Measurements from ENCODE around the gene ATE1. TPM values are rescaled to one million over a fixed set of nuclear protein-coding genes. Genes with fewer than 3 reads are reported as not detected.

Gene ATE1
- total and polyA plus RNA-seq, 2 donors (not counting 3 experiments of a cell fraction or from before 2014, with no cell fraction given) = 8.7 to 27.1 TPM

- TF ChIP-seq POLR2A (IDR thresholded peaks at IDR 0.05; ENCODE audit: low read depth, low read length) = peak; percentile 46
- peak; percentile 70 for TF ChIP-seq FOS (IDR thresholded peaks at IDR 0.05; ENCODE audit: borderline replicate concordance, insufficient read depth, low read length)
- TF ChIP-seq MAX (IDR thresholded peaks at IDR 0.05; ENCODE audit: insufficient read depth, insufficient read length) = no peak
- TF ChIP-seq GATA2 (IDR thresholded peaks at IDR 0.05; ENCODE audit: insufficient read depth, insufficient read length, low read depth, low read length) = peak; percentile 86
- peak; percentile 29 for TF ChIP-seq JUN (IDR thresholded peaks at IDR 0.05; ENCODE audit: borderline replicate concordance, insufficient read depth, insufficient read length, low read depth)
- no peak for TF ChIP-seq MYC (IDR thresholded peaks at IDR 0.05; ENCODE audit: low read depth, low read length)
- TF ChIP-seq POLR2AphosphoS5 (IDR thresholded peaks at IDR 0.05; ENCODE audit: insufficient read depth, low read depth, low read length) = peak; percentile 66
- TF ChIP-seq EZH2 (IDR thresholded peaks at IDR 0.05; ENCODE audit: borderline replicate concordance, low read depth, low read length, severe bottlenecking) = no peak
- no peak for TF ChIP-seq CTCF (IDR thresholded peaks at IDR 0.05; ENCODE audit: extremely low read depth in 1 of 2, insufficient read depth in 1 of 2, low read depth in 1 of 2, low read length in 2 of 2)
- Histone ChIP-seq H3K4me1 (ENCODE audit: control insufficient read depth, extremely low read depth, insufficient read depth, low read length) (peaks cover 23% of the 10 kb centered on the region), H3K79me2 (ENCODE audit: control insufficient read depth, insufficient read depth, low read length) (no peaks in the 10 kb centered on the region), H3K27ac (ENCODE audit: insufficient read depth, low read depth, low read length) (peak overlapping the region; percentile 94), H3K9ac (replicated peaks; ENCODE audit: extremely low read depth, insufficient read depth, low read length) (peak overlapping the region; percentile 79), H3K4me3 (replicated peaks in 1 of 3; ENCODE audit: insufficient read depth in 1 of 3, low read depth in 1 of 3, low read length in 3 of 3) (peak overlapping the region in 1 of 3 experiments; percentile 29), H4K20me1 (replicated peaks; ENCODE audit: control insufficient read depth, extremely low read depth, insufficient read depth, low read length) (no peaks in the 10 kb centered on the region), H3K4me2 (ENCODE audit: insufficient read depth, low read length) (peak overlapping the region; percentile 73), H3K9me3 (replicated peaks; ENCODE audit: control insufficient read depth, insufficient read depth, low read length) (no peaks in the 10 kb centered on the region), H3K36me3 (ENCODE audit: control insufficient read depth in 2 of 2, extremely low read depth in 1 of 2, insufficient read depth in 2 of 2, low read length in 2 of 2) (no peaks in the 10 kb centered on the region), H2AFZ (ENCODE audit: low read depth, low read length) (peak overlapping the region; percentile 30), H3K9me1 (replicated peaks; ENCODE audit: control insufficient read depth, extremely low read depth, insufficient read depth, low read length) (no peaks in the 10 kb centered on the region), H3K27me3 (ENCODE audit: control insufficient read depth in 2 of 2, insufficient read depth in 2 of 2, low read length in 2 of 2) (no peaks in the 10 kb centered on the region)
- no TSS peak for BruUV-seq (replicated peaks)
- dilution Hi-C loops (cut with MboI; ENCODE audit: extremely low pct_ligation_motif_present, low sequenced_read_pairs) = no loop called here
- peak; percentile 96 for FAIRE-seq
- CTCF ChIA-PET = interaction anchor here (0.9 to 1.8 kb wide), 7 partner anchors 9 to 843 kb away, joined by 3 to 8 read pairs (median 4); no protein-coding TSS in a partner anchor
- intact Hi-C loops (cut with micrococcal nuclease) = loop anchor here (1.0 to 2.0 kb wide), 2 partner anchors 38 to 55 kb away; no protein-coding TSS in a partner anchor
- POLR2A ChIA-PET = no interaction called here
- peak; percentile 87 for DNase-seq (ENCODE audit: low read depth, low spot score)
Observed at GRCh38 chr10:121792198-121792597, 135.6 kb downstream of the ATE1 start.
